ENCODE data around the gene SEMA5A. TPM values are rescaled to one million over a fixed set of nuclear protein-coding genes. Genes with fewer than 3 reads are reported as not detected.

SEMA5A gene
- total and polyA plus RNA-seq, 2 of the 8 experiments (the other 6 are each of a cell fraction or from before 2014, with no cell fraction given), result 5.3 to 8.9 TPM

- no peak for TF ChIP-seq CHD7 (IDR thresholded peaks at IDR 0.05; ENCODE audit: insufficient replicate concordance, low read length)
- TF ChIP-seq RFX5 (IDR thresholded peaks at IDR 0.05; ENCODE audit: borderline replicate concordance, low read depth, low read length), result no peak
- no peak for TF ChIP-seq POLR2AphosphoS5 (IDR thresholded peaks at IDR 0.05; ENCODE audit: low read depth, low read length)
- no peak for TF ChIP-seq RNF2 (IDR thresholded peaks at IDR 0.05; ENCODE audit: borderline replicate concordance, low read depth, low read length, missing control alignments, poor library complexity, severe bottlenecking)
- no peak for TF ChIP-seq ZNF274 (IDR thresholded peaks at IDR 0.05; ENCODE audit: borderline replicate concordance, extremely low read depth, low read length)
- TF ChIP-seq KDM5A (IDR thresholded peaks at IDR 0.05; ENCODE audit: low read length), result no peak
- TF ChIP-seq SIX5 (IDR thresholded peaks at IDR 0.05; ENCODE audit: low read depth, low read length), result no peak
- TF ChIP-seq HDAC6 (IDR thresholded peaks at IDR 0.05; ENCODE audit: low read depth, low read length), result no peak
- TF ChIP-seq EGR1 (IDR thresholded peaks at IDR 0.05; ENCODE audit: borderline replicate concordance, low read depth, low read length), result no peak
These were observed 16.4 kb downstream of the SEMA5A start (continued) for GRCh38 chr5:9529513-9529912.

All from H1 (cell line).